Stomach (tissue), 4 donors: Measurements from ENCODE around the gene PLSCR2.

Experiments
- EP300 ChIP-seq: sonication (generic); formaldehyde crosslinking; IDR thresholded peaks from one replicate; pipeline ENCODE4 v1.6.1; 2017; ENCODE audit warnings: antibody characterized with exemption
- POLR2A ChIP-seq, 4 donors: fragments of 450-650 bp; IDR thresholded peaks; one replicate each; pipeline ENCODE4 v1.6.1; 2016; ENCODE audit warnings: antibody characterized with exemption in 4 of 4, control low read depth in 2 of 4, mild to moderate bottlenecking in 1 of 4, moderate library complexity in 1 of 4
- POLR2AphosphoS5 ChIP-seq, 3 donors: sonication (generic); formaldehyde crosslinking; IDR thresholded peaks; one replicate each; pipeline ENCODE4 v1.6.1; 2016; ENCODE audit warnings: antibody characterized with exemption in 3 of 3
- TF ChIP-seq, protein P1 (sequence below), 7 experiments: fragments of 450-650 bp in 4 of 7; fragments of 200-600 bp in 3 of 7; sonication (generic) in 3 of 7; IDR thresholded peaks; one replicate each; pipeline ENCODE4 v1.5.1; 2016 to 2019; ENCODE audit warnings: antibody characterized with exemption in 7 of 7, control low read depth in 2 of 7, mild to moderate bottlenecking in 1 of 7

GRCh38 chr3:146496726-146497125 lies 27.4 kb upstream of the PLSCR2 start:
- TF ChIP-seq, protein P1, sequence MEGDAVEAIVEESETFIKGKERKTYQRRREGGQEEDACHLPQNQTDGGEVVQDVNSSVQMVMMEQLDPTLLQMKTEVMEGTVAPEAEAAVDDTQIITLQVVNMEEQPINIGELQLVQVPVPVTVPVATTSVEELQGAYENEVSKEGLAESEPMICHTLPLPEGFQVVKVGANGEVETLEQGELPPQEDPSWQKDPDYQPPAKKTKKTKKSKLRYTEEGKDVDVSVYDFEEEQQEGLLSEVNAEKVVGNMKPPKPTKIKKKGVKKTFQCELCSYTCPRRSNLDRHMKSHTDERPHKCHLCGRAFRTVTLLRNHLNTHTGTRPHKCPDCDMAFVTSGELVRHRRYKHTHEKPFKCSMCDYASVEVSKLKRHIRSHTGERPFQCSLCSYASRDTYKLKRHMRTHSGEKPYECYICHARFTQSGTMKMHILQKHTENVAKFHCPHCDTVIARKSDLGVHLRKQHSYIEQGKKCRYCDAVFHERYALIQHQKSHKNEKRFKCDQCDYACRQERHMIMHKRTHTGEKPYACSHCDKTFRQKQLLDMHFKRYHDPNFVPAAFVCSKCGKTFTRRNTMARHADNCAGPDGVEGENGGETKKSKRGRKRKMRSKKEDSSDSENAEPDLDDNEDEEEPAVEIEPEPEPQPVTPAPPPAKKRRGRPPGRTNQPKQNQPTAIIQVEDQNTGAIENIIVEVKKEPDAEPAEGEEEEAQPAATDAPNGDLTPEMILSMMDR (IDR thresholded peaks at IDR 0.05), result no peak
- no peak for TF ChIP-seq POLR2AphosphoS5 (IDR thresholded peaks at IDR 0.05)
- TF ChIP-seq EP300, result no peak
- no peak for TF ChIP-seq POLR2A (IDR thresholded peaks at IDR 0.05)
